Stimulated activated CD4-positive, alpha-beta T cell treated with anti-CD3 and anti-CD28 coated beads, TNF-alpha, amount 100 ng/mL, for 48 hours (primary cell): ENCODE measurements around the gene LRP3.
A peak's percentile ranks its signal among the peaks of the same experiment; 100 is the strongest.
"Not testable (repeated sequence)": the region's sequence is repeated elsewhere in the genome, so short reads cannot be mapped to it uniquely, and the experiment has no call there.

Experiments
- DNase-seq, 3 donors: peaks; one replicate each; pipeline ENCODE4 v3.0.0-alpha.2; 2020; ENCODE audit warnings: low read depth in 3 of 3

Gene LRP3

DNA sequence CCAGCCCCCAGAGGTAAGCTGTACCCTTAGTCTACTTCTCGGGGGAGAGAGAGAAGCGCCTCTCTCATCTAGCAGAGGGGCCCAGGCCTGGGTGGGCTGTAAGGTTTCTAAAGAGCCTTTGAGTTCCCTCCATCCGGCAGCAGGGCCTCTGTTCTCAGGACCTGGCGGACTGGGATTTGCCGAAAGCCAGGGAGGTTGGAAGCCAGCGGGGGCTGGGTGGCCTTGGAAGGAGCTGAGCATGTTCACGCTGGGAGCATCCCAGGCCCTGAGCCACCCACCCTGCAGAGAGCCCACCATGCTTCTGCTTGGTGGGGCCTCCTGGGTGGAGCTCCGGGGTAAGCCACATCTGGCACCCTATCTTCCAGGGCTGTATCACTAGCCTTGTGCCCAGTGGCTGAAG, 23.8 kb downstream of the LRP3 start:
- no peak for DNase-seq

DNA sequence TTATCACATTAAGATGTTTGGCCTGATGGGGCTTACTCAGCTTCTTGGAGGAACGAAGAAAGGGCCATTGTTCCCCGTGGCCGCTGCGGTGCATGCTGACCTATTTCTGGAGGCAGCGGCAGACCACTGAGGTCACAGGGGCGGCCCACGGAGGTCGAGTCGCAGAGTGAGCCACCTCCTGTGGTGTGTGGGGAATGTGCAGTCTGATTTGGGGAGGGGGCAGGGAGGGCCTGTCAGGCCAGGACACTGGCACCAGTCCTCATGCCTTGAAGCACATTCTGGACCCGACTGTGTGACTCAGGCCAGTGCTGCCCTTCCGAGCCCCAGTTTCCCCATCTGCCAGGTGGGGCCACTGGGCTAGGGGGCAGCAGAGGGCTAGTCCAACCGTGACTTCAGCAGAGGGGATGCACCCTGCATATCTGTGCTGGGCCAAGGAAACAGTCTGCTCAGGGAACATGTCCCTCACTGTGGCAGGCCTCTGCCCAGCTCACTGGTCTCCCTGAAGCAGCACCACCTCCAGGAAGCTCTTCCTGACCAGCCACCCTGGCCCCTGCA, 25.2 kb downstream of the LRP3 start:
- DNase-seq: no peak

DNA sequence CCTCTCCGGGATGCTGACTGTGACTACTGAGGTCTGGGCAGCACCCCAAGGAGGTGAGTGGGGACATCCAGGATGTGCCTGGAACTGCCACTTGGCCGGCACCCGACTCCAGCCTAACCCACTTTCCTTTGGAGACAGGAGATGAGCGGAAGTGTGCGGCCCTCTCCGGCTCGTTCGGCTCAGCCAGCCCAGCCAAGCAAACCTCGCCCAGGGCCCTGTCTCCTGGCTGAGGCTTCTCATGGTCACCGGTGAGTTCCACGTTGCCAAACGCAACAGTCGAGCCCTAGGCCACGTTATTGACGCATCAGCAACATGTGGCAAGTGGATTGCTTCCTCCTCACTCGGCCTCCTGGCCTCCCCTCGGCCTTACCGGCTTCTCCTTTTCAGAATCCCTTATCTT, 26.0 kb downstream of the LRP3 start:
- DNase-seq: no peak

DNA sequence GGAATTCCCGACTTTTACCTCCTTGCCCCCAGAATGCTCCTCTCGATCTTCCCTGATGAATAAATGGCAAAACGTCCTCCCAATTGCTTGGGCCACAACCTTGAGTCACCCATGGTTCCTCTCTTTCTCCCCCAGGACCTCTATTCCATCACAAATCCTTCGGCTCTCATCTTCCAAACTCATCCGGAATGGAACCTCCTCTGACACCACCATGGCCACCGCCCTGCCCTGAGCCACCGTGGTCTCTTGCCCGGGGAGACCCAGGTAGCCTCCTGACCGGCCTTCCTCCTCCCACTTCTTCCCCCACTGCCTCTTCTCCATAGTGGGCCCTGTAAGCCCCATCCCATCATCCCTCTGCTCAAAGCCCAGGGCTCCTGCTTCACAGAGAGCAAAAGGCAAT, 26.6 kb downstream of the LRP3 start:
- no peak for DNase-seq

DNA sequence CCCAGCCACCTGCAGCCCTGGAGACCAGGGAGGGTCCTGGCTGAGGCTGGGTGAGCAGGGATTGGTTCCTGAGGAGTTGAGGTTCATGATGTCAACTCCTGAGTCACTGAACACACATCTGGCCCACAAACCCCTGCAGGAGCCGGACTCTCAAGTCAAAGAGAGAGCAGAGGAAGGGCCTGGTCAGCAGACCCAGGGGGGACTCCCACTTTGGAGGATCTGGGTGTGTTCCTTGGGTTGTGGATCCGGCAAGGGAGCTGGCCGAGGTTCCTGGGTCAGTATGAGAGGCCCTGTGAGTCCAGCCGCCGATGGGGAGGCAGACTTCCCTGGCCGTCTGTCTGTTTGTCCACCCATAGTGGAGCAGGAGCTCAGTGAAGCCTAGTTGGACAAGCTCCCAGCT, 27.5 kb downstream of the LRP3 start:
- DNase-seq: no peak

DNA sequence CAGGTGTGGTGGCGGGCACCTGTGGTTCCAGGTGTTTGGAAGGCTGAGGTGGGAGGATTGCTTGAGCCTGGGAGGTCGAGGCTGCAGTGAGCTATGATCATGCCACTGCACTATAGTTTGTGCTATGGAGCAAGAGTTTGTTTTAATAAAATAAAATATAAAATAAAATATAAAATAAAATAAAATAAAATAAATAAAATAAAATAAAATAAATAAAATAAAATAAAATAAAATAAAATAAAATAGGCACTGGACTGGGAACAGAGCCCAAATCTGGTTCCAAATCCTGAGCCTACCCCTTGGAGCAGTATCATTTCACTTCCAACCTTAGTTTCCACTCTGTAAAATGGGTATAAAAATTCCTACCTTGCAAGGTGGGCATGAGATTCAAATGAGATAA, 28.1 kb downstream of the LRP3 start:
- not testable (repeated sequence) for DNase-seq

DNA sequence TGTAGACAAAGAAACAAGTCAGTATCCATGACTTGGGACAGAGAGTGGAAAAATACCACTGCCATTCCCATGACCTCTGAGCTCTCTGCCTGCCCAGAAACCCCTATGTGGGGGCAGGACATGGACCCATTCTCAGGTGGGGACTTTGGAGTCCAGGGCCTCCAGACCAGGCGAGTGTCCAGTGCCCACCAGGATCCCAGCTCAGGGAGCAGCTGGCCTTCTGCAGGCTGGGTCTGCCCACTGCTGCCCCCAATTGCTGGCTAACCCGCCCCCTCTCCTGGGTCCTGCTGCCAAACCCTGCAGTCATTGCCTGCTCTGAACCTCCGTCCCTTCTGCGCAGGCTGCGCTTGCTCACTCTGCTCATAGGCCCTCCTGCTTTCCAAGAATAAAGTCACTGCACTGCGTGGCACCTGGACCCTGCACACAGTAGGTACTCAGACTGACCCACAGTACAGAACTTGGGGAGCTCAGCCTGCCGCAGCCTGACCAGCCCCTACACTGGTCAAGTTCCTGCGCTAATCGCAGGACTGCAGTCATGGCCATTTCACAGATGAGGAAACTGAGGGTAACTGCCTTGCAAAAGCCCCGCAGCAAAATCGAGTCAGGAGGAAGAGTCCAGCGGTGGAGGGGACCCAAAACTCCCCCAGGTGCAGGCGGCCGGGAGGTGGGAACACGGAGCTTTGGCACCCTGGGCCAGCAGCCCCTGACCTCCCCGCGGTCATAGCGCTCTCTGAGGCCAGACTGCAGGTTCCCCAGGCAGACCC, 30.7 kb downstream of the LRP3 start:
- DNase-seq: no peak

DNA sequence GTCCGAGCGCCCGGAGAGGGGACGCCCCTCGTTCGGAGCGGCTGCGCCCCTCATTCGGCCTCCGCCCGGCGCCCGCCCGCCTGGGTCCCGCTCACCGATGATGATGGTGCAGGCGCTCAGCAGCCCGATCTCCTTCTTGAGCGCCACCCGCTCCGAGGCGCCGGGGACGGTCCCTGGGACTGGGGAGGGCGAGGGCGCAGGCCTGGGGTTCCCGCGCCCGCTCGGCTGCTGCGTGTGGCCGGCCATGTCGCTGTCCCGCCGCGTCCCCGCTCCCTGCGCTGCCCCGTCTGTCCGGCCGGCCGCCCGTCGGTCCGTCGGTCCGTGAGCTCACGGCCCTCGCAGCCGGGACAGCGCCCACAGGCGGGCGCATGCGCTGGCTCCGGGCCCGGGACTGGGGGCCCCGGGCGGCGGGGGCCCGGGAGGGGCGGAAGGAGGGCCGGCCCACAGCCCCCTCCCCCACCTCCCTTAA, 31.4 kb downstream of the LRP3 start, which contains the start of gene SLC7A10:
Gene SLC7A10, minus strand, starts transcription at position 393 of the 469 bp plus-strand sequence. Its CDS starts 147 bp downstream, at position 246.
- no peak for DNase-seq

DNA sequence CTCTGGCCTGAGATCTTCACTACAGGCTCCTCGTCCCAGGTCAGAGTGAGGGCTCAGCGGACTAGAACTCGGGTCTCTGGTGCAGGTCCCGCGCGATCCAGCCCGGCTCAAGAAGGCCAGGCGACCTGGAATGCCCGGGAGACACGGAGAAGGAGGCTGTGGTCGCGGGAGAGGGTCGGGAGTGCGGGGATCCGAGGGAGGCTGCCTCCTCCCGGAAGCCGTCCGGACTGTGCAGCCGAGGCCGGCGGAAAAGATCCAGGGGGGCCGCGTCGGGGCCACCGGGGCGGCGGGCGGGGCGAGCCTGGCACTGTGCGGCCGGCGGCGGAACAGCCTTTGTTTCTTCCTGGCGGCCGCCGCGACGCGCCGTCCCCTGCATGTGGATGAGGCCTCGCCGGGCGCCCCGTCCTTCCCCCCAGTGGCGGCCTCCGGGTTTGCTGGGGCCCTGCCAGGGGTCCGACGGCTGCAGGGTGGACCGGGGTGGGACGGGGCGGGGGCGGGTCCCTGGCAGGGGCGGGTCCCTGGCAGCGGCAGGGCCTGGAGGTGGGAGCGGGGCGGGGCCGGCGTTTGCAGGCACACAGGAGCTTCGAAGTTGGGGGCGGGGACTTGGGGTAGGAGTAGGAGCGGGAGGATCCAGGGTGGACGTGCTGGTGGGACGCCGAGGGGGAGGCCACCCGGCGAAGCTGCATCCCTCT, 32.6 kb downstream of the LRP3 start:
- DNase-seq: no peak

DNA sequence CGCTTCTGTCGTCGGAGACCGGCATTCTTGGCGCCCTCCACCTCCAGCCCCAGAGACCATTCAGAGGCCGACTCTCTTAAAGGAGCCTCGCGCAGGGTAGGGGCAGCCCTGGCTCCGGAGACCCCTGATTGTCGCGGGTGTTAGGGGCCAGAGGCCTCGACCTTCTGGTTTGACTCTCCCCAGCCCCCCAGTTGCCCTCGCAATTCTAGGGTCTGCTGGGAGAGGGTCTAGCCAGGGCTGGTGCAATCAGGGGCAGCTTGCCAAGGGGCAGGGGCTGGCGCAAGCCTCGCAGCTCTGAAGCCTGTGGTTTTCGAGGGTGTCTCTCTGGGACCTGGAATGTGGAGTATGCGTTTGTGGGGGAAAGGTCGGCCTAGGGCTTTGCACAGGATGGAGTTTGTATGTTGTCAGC, 33.1 kb downstream of the LRP3 start:
- no peak for DNase-seq

DNA sequence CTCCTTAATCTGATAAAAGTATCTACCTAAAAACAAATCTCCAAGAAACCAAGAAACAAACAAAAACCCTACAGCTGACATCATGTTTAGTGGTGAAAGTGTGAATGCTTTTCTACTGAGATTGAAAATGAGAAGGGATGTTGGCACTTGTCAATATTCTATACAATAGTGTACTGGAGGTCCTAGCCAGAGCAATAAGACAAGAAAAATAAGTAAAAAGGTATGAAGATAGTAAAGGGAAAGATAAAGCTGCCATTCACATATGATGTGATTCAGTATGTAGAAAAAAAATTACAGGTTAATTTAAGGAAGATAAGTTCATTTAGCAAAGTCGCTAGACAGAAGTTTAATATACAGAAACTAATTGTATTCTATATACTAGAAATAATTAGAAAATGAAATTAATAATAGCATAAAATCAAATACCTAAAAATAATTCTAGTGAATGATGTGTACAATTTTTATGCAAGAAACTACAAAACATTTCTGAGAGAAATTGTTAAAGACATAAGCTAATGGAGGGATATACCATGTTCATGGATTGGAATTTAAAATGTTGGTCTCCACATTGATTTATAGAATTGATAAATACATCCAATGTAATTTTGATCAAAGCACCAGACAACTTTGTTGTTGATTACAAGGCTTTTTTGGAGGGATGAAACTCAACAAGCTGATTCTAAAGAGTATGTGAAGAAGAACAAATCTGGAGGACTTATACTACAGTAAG, 33.9 kb downstream of the LRP3 start:
- no peak for DNase-seq

DNA sequence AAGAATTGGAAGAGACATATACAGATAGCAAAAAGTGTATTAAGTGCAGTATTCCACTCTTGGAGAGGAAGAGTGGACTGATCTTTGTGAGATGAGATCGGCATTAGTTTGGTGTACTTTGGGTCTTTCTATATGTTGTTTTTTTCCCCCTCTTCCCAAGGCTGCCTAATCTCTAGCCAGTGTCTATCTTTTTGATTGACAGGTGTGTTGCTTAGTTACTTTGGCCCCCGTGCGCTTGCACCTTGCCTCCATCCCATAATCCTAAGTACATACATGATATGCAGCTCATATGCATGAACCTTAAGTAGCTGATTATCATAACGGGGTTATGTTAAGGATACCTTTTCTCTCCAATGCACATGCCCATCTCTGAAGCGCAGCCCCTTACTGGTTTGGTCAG, 35.8 kb downstream of the LRP3 start:
- DNase-seq: no peak

DNA sequence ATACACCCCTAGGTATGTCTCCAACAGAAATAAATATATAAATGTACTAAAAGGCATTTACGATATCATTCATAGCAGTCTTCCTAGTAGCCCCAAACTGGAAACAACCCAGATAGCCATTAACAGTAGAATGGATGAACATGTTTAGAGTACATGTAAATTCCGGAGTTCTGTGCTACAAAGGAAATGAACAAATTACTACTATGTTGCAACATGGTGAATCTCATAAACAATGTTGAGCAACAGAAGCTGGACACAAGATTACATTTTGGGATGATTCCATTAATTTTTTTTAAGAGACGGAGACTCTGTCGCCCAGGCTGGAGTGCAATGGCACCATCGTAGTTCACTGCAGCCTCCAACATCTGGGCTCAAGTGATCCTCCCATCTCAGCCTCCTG, 37.4 kb downstream of the LRP3 start:
- no peak for DNase-seq

DNA sequence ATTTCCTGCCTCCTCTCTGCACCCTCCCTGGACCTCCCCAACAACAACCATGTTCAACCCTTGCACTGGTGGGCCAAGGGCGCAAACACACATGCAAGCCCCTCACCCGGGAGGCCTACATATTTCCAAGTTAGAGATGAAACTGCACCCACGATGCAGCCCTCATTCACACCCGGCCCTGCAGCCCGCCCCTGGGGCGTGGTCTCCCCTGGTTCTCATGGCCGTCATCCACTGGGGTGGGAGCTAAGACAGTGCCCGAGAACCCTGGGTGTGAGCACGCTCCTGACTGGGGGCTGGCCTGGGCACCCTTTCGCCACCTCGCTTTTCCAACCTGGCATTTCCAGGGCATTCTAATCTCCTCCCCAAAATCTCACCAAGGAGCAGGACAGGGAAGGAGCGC, 38.5 kb downstream of the LRP3 start:
- no peak for DNase-seq

DNA sequence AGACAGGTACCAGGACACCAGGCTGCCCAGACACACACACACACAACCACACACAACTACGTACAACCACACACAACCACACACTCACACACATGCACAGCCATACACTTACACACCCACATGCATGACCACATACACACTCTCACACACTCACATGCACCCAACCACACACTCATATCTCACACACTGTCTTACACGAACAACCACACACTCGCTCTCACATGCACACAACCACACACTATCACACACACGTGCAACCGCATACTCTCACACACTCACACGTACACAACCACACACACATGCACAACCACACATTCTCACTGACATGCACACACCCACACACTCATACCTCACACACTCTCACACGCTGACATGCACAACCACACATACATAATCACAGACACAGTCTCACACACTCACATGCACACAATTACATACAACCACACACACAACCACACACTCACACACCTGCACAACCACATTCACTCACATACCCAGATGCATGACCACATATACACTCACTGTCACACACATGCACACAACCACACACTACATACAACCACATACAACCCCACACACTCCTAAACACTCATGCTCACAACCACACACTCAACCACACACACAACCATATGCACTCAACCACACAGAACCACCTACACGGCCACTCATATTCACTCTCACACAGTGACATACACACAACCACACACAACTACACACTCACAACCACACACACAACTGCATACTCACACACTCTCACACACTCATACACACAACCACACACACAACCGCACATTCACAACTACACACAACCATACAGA, 39.1 kb downstream of the LRP3 start:
- no peak for DNase-seq

DNA sequence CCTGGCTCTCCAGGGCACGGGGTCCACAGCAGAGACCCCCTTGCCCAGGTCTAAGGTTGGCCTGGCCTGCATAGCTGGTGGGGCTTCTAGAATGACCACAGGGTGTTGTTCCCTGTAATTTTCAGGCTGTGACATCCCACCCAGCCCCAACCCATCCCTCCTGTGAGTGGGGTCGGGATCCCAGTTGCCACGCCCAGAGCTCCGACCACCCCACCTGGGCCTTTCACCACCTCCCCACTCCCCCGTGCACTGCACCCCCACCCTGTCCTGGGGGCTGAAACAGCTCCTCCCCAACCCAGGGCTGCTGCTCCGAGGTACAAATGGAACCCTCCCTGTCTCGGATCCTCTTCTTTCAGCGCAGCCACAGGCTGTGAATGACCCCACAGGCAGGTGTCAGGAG, 40.0 kb downstream of the LRP3 start:
- DNase-seq: no peak

DNA sequence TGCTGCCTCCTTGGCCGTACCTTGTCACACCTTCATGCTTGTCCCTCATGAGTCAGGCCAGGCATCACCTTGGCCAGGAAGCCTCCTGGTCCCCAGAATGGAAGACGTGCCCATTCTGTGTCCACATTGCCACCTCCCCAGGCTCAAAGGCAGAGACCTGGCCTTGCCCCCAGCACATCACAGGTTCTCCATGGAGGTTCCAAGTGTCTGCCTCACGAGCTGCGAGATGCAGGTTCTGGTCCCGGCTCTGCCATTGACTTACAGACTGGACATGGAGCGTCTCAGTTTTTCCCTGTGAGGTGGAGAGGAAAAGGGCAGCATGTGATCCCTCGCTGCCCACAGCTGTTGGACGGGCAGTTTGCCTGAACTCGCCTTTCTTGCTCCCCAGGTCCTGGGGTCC, 40.6 kb downstream of the LRP3 start:
- no peak for DNase-seq

DNA sequence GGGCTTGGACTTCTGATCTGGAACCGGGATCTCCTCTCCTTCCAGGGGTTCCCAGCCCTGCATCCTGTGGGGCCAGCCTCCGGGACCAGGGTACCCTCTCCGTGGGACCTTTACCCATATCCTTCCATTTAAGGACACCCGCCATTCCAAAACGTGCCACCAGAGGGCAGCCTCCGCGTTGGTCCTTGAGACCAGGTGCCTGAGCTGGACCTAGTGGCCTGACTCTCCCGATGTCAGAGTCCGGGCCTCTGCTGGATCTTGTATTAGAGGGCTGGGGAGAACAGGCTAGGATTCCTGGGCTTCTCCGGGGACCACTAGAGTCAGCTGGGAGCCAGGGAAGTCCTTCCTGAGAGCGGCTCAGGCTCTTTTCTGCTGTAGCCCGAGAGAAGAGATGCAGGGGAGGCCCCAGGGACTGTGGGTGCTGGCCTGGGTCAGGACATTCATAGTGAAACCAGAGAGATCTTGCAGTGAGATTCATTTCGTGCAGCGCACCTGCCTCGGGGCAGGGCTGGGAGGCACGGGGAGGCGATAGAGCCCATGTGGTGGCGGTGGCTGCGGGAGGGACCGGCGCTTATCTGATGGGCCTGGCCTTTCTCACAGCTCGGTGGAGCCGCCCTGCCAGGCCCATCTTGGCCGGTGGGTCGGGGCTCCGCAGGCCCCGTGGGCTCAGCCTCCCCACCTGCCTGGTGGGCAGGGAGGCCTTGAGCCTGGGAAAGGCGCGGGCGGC, 41.3 kb downstream of the LRP3 start:
- DNase-seq: peak; percentile 52 to 72 (median 69)

DNA sequence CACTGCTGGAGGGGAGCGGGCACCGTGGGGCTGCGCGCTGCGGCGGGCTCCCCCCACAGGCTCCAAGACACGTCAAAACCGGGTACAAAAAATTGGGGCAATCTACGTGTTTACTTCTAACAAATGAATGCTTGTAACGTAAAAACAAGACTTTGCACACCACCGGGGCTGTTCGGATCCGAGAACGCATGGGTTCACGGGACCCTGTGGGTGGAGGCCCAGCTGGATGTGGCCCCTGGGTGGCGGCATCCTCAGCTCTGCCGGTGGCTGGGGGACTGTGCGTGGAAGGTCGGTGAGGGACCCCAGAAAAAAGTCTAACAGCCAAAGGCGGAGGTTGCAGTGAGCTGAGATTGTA, 41.8 kb downstream of the LRP3 start:
- DNase-seq: no peak

DNA sequence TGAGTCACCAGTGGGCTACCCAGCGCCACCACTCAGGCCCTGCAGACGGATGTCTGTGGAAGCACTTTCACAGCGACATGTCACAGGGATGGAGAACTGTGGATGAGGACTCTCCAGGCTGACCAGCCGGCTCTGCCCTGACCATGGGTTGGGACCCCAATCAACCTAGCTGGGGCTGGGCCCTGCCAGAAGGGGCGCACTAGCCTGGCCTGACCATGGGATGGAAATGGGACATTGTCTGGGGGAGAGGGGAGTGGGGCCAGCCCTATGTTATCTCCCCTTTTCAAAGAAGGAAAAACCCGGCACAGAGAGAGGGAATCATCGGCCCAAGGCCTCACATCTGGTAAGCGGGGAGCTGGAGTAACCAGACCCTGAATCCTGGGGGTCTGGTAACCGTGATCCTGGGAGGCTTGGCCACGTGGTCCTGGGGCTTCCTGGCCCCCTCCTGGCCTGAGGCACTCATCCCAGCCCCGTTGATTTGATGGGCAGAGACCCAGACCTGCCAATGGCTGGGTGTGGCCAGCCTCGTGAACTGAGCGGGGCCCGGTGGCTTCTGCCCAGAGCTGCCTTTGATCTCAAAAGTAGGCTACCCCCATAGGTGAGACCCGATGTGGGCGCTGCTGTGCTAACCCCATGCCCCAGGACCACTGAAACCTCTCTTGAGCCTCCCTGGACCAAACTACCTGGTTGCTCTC, 42.7 kb downstream of the LRP3 start:
- no peak for DNase-seq
